NB4 (cell line): Measurements from ENCODE around the gene TMPRSS2.

ENCODE experiments used
- TF ChIP-seq, protein P1 (sequence below): IDR thresholded peaks from one replicate; pipeline ENCODE4 v1.5.1; 2012; ENCODE audit warnings: low read depth, low read length
- TF ChIP-seq, protein P2 (sequence below): IDR thresholded peaks from 2 replicates; pipeline ENCODE4 v1.6.1; 2011; ENCODE audit warnings: low read depth, low read length

DNA sequence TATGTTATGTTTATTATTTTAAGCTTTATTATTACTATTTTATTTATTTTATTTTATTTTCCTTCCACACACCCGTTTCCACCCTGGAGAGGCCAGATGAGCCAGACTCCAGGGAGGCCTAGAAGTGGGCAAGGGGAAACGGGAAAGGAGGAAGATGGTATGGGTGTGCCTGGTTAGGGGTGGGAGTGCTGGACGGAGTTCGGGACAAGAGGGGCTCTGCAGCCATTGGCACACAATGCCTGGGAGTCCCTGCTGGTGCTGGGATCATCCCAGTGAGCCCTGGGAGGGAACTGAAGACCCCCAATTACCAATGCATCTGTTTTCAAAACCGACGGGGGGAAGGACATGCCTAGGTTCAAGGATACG is 82.4 kb downstream of the TMPRSS2 start:
- TF ChIP-seq, protein P1, sequence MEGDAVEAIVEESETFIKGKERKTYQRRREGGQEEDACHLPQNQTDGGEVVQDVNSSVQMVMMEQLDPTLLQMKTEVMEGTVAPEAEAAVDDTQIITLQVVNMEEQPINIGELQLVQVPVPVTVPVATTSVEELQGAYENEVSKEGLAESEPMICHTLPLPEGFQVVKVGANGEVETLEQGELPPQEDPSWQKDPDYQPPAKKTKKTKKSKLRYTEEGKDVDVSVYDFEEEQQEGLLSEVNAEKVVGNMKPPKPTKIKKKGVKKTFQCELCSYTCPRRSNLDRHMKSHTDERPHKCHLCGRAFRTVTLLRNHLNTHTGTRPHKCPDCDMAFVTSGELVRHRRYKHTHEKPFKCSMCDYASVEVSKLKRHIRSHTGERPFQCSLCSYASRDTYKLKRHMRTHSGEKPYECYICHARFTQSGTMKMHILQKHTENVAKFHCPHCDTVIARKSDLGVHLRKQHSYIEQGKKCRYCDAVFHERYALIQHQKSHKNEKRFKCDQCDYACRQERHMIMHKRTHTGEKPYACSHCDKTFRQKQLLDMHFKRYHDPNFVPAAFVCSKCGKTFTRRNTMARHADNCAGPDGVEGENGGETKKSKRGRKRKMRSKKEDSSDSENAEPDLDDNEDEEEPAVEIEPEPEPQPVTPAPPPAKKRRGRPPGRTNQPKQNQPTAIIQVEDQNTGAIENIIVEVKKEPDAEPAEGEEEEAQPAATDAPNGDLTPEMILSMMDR, result no peak
- TF ChIP-seq, protein P2, sequence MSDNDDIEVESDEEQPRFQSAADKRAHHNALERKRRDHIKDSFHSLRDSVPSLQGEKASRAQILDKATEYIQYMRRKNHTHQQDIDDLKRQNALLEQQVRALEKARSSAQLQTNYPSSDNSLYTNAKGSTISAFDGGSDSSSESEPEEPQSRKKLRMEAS, result no peak
